Right renal cortex interstitium (tissue), 3 donors: ENCODE data around the gene SPTY2D1. TPM values are rescaled to one million over a fixed set of nuclear protein-coding genes. Genes with fewer than 3 reads are reported as not detected.
"Not testable (repeated sequence)": the region's sequence is repeated elsewhere in the genome, so short reads cannot be mapped to it uniquely, and the experiment has no call there.

Source experiments
- DNase-seq, 3 donors: peaks; one replicate each; pipeline ENCODE4 v3.0.0-alpha.2; 2013; ENCODE audit warnings: low read depth in 3 of 3, low spot score in 2 of 3
- polyA plus RNA-seq, 3 donors: library from polyadenylated mRNA; unstranded; fragments of 120-200 nt; gene quantifications; one replicate each; pipeline ENCODE4 v1.2.1, GENCODE V29; 2013; ENCODE audit not compliant: insufficient read length in 3 of 3

The SPTY2D1 gene, protein sequence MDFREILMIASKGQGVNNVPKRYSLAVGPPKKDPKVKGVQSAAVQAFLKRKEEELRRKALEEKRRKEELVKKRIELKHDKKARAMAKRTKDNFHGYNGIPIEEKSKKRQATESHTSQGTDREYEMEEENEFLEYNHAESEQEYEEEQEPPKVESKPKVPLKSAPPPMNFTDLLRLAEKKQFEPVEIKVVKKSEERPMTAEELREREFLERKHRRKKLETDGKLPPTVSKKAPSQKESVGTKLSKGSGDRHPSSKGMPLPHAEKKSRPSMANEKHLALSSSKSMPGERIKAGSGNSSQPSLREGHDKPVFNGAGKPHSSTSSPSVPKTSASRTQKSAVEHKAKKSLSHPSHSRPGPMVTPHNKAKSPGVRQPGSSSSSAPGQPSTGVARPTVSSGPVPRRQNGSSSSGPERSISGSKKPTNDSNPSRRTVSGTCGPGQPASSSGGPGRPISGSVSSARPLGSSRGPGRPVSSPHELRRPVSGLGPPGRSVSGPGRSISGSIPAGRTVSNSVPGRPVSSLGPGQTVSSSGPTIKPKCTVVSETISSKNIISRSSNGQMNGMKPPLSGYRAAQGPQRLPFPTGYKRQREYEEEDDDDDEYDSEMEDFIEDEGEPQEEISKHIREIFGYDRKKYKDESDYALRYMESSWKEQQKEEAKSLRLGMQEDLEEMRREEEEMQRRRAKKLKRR
- polyA plus RNA-seq: 10 to 100 TPM; 28.9 to 30.0 (median 29.0) TPM

DNA sequence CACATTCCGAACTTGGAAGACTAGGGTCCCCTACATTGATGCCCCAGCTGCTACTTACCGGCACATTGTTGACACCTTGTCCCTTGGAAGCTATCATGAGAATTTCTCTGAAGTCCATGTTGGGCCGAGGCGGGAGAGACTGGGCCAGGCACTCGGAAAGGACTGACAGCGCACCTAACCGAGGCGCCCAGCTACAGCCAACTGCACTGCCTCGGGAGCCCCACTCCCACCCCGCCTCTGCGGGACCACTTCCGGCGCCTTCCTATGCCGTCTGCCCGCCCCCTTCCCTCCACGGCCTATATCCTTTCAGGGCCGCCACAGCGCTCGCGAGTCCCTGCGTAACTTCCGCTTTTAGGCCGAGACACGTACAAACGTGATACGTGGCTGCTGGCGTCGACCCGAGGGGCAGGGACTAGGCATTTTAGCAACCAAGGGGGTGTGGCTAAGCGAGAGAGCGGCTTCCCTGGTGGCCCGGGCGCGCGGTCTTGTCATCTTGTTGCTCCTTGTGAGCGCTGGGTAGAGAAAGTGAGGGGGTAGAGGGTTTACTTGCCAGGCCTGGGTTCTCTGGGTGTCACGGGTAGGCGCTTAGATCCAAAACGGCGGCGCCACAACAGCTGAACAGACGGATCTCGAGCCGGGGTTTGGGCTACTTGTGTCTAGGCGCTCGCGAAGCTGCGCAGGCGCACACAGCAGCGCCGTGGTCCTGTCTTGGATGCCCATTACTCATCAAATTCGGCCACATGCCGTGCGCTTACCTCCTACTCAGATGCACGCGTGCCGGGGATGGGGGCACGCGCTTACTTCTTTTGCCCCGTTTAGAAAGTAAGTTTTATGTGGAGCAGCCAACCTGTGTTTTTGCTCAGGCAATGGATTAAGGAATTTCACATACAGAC lies at the start of gene SPTY2D1:
TSS of gene SPTY2D1 (minus strand) at position 203 of the 893 bp plus-strand sequence. CDS start at position 118, 85 bp downstream.
- DNase-seq: peak; percentile 94 to 98 (median 98)

DNA sequence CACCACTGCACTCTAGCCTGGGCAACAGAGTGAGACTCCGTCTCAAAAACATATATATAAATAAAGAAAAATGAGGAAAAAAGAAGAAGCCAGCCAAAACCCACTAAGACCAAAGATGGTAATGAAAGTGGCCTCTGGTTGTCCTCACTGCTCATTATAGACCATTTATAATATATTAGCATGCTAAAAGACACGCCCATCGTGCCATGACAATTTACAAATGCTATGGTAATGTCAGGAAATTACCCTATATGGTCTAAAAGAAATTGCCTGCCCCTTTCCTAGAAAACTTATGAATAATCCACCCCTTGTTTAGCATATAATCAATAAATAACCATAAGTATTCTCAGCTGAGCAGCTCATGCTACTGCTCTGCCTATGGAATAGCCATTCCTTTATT lies 48.3 kb upstream of the SPTY2D1 start:
- no peak for DNase-seq

DNA sequence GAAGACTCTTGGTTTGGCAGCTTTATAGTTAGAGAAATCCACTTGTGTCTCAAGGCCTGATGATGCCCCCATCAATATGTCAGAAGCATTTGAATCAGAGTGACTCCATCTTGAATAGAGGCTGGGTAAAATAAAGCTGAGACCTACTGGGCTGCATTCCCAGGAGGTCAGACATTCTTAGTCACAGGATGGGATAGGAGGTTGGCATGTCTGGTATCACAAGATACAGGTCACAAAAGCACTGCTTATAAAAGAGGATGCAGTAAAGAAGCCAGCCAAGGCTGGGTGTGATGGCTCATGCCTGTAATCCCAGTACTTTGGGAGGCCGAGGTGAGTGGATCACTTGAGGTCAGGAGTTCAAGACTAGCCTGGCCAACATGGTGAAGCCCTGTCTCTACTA lies 47.8 kb upstream of the SPTY2D1 start:
- not testable (repeated sequence) for DNase-seq

DNA sequence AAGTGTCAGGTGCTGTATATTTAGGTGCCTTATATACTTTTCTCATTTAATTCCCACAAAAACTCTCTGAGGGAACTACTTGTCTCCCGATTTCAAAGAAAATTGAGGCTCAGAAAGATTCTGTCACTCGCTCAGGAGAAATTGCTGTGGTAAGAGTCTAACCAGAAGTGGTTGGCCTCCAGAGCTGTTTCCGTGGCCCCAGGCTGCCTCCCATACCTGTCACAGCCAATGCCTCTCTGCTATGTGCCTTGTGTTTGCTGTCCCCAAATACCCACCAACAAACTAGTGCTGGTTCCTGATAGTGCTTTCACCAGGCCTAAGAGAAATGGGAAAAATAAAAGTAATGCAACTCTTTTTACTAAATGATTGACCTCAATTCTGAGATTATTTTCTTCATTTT lies 43.4 kb upstream of the SPTY2D1 start:
- no peak for DNase-seq

DNA sequence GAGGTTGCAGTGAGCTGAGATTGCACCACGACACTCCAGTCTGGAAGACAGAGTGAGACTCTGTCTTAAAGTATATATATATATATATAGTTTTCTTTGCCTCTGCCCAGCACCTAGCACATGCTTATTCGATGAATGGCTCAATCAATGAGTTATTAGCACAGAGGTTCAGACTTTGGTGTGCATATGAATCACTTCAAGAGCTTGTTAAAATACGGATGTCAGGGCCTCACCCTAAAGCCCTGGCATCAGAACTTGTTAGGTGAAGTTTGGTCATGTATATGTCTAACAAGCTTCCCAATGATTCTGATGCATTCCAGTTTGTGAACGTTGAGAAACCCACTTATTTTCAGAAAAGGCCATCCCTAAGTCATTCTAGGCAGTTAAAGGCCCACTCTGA lies 42.7 kb upstream of the SPTY2D1 start:
- DNase-seq: no peak

DNA sequence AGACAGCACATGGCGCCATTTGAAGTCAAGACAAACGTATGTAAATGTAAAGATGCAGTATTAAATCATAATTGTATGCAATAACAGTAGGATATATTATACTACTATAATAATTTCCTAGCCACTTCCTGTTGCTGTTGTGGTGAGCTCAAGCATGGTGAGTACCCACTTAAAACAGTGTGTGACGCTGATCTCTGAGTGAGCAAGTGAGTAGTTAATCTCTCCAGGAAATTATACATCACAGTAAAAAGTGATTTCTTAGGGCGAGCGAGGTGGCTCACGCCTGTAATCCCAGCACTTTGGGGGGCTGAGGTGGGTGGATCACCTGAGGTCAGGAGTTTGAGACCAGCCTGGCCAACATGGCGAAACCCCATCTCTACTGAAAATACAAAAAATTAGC lies 38.1 kb upstream of the SPTY2D1 start:
- not testable (repeated sequence) for DNase-seq

DNA sequence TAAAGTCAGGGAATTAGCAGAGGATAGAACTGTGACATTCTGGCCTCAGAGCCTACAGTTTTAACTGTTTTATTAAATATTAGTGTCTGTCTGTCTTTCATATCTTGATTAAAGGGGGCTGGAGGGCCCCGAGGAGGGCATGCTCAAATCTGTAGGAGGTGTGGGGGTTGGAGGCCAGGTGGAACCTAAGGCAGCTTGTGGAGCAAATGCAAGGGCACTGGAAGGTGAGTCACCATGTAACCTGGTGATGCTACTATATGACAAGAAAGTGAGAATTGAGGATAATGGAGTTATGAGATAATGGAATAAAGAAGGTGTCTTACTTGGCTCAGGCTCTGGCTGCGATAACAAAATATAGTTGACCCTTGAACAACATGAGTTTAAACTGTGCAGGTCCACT lies 37.1 kb upstream of the SPTY2D1 start:
- no peak for DNase-seq

DNA sequence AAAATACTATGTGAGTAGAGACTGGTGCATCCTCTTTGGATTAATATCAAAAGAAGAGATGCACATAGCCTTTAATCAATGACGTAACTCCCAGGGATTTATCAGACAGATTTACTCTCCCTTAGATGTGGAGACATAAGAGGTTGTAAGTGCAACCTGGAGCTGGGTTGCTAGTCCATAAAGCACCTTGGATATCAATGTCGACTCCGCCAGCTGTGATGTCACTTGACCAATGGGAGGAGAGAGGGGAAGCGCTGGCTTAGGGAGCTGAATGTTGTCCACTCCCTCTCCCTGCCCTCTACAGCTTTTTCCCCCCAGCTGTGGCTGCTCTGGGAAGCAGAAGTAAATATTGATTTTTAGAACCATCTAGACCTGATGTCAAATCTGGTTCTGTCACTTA lies 35.6 kb upstream of the SPTY2D1 start:
- no peak for DNase-seq

DNA sequence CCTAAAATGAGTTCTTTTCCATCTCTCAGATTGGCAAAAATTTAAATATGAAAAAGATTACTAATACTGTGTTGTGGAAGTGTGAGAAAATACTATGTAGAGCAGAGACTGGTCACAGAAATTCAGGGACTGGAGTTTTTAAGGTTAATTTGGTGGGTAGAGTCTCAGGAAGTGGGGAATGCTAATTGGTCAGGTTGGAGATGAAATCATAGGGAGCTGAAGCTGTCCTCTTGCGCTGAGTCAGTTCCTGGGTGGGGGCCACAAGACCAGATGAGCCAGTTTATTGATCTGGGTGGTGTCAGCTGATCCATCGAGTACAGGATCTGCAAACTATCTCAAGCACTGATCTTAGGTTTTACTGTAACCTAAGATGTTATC lies 35.1 kb upstream of the SPTY2D1 start:
- no peak for DNase-seq

DNA sequence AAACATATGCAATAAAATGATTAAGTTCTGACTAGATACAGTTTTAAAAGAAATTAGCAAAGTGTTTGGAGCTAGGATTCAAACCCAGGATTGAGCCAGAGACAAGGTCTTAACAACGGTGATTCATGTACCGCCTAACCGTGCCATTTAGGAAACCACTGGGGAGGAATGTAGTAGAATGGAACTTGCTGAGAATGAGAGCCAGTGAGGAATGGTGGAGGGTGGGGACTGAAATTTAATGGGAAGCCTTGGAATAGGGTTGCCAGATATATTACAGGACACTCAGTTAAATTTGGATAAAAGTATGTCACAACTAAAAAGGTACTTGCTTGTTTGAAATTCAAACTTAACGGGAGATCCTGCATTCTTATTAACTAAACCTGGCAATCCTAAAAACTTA lies 34.0 kb upstream of the SPTY2D1 start:
- no peak for DNase-seq

DNA sequence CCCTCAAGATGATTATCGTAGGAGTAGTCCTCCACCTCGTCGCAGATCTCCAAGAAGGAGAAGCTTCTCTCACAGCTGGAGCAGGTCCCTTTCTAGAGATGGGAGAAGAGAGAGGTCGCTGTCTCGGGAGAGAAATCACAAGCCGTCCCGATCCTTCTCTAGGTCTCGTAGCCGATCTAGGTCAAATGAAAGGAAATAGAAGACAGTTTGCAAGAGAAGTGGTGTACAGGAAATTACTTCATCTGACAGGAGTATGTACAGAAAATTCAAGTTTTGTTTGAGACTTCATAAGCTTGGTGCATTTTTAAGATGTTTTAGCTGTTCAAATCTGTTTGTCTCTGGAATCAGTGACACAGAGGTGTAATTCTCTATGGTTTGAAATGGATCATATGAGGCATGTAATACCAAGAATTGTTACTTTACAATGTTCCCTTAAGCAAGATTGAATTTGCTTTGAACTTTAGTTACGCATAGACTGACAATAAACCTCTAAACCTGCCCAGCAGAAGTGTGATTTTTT lies 31.3 kb upstream of the SPTY2D1 start:
- DNase-seq: not testable (repeated sequence)

DNA sequence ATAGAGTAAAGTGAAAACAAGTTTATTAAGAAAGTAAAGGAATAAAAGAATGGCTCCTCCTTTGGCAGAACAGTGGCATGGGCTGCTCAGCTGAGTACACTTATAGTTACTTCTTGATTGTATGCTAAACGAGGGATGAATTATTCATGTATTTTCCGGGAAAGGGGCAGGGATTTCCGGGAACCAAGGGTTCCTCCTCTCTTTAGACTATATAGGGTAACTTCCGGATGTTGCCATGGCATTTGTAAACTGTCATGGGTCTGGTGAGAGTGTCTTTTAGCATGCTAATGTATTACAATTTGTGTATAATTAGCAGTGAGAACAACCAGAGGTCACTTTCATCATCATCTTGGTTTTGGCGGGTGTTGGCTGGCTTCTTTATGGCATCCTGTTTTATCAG lies 23.5 kb upstream of the SPTY2D1 start:
- DNase-seq: no peak

DNA sequence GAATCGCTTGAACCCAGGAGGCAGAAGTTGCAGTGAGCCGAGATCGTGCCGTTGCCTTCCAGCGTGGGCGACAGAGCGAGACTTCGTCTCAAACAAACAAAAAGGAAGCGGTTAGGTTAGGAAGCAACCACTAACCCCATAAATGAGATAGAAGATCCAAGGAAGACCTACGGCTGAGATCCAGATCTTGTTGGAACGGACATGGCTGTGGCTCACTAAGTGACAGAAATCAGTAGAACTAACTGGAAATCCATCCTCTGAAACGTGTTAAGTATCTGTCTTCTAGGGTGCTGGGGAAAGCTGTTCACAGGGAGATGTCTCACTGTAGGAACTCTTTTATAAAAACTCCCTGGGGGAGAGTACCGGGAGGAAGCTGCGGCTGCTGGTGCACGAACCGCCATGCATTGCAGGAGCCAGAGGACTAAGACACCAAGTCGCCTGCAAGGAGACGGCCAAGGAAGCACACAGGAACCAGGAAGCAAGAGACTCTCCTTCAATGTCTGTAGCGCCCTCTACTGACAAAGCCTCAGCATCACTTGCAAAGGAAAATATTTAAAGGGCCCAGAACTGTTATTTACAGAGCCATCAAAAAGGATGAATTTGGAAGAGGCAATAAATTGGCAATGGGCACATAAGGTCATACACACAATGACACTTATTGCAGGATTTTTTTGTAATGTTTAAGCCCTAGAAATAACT lies 16.9 kb upstream of the SPTY2D1 start:
- DNase-seq: no peak

DNA sequence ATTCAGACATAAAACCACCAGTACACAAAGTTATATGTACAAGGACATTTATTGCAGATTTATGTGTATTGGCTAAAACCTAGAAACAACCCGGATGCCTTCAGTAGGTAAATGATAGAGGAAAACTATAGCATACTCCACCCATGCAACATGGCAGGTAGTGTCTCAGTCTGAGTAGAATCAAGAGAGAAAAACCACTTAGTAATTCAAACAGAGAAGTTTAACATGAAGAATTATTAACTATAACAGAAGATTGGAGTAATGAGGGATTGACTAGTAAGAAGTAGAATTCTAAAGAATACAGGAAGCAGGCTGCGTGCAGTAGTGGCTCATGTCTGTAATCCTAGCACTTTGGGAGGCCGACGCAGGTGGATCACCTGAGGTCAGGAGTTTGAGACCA lies 16.2 kb upstream of the SPTY2D1 start:
- no peak for DNase-seq

DNA sequence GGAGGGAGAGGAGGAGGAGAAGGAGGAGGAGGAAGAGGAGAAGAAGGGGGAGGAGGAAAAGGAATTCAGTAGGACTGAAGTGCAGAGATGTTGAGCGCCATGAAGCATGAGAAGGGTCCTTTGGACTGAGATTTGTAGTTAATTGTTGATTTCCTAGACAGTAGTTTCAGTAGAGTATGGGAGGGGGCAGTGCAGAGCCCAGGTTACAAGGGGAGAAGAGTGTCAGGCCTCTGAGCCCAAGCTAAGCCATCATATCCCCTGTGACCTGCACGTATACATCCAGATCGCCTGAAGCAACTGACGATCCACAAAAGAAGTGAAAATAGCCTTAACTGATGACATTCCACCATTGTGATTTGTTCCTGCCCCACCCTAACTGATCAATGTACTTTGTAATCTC lies 8.9 kb upstream of the SPTY2D1 start:
- not testable (repeated sequence) for DNase-seq

DNA sequence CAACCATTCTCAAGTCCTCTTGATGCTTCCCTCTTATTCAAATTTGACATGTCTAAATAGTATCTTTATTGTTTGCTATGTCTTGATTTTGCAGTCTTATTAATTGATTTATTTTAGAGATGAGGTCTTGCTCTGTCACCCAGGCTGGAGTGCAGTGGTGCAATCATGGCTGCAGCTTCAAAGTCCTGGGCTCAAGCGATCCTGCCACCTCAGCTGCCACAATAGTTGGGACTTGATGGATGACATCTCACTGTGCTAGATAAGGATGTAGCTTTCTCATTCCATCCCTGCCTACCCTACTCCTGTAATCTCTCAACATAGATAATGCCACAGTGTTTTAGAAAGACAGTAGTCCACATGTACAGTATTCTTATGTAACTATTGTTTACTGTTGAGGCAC lies 7.5 kb upstream of the SPTY2D1 start:
- no peak for DNase-seq

DNA sequence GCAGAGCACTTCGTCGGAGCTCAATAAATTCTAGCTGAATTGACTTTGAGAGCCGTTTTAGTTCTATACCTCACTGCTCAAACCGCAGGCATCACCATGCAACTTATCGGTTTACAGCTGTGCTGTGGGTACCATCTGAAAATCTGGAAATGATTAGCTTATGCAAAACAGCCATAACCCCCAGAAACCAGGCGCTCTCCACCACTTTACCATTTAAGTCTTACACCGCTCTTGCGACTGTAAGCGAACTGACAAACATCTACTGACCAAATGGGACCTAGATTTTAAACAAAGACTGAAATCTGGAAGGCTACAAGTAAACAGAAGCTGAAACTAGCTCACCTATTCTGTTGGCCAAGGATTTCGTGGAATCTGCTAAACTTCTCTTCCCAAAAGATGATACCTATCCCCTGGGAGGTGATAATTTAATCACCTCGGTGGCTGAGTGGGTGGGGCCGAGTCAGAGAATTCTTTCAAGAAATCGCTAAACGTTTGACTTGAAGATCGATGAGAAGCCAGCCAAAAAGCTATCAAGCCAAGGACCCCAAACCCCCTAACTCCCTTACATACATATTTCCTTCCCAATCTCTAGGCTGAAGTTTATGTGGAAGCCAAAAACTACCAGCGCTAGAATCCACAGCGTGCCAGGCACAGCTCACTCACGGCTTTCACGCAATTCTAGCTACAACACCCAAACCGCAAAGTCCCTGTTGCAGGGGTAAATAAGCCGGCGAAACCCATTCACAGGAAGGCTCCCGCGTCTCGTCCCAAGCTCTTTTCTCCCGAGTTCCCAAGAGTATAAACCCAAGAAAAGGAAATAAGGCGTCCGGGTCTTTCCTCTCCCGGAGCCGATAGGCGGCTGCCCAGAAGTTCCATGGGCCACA lies 644 bp downstream of the SPTY2D1 start:
- DNase-seq: no peak

DNA sequence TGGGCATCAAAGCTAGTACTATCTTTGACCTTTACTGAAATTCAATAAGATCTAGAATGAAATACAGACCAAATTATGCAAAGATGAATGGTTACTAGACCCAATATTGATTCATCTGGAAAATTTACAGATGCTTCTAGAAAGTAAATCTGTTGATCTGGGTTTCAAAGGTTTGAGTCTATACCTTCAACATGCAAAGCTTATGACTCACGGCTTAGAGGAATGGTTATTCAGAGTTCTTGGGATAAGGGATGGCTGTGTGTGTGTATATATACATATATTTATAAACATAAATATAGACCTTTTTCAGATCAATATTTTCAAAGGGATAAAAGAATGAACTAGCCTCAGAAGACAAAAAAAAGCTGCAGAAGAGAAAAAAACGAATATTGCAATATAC lies 1.3 kb downstream of the SPTY2D1 start:
- no peak for DNase-seq

DNA sequence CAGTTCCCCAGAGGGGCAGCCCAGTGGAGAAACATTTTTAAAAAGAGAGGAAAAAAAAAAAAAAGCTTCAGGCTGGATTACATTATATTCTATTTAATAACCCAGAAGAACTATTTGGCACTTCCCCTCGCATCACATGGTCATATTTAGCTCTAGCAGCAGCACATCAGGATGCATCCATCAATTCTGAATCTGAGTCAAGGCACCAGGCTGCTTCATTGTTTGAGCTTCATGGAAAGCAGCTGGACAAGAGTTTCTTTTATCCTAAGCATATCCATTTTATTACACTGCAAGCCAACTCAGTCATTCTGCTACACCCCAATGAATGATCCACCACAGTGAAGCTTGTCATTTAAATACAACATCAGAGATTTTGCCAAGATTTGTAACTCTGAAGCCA lies 10.0 kb downstream of the SPTY2D1 start:
- no peak for DNase-seq
